Vagina (tissue), 2 donors: ENCODE results near the gene HLA-B.

Experiments
- CTCF ChIP-seq, 3 experiments: fragments of 450-650 bp in 2 of 3; fragments of 200-600 bp in 1 of 3; sonication (generic) in 1 of 3; IDR thresholded peaks; one replicate each; pipeline ENCODE4 v1.5.1; 2017 to 2019; ENCODE audit warnings: antibody characterized with exemption in 3 of 3, mild to moderate bottlenecking in 2 of 3, moderate library complexity in 2 of 3
- POLR2A ChIP-seq, 2 donors: fragments of 450-650 bp; IDR thresholded peaks; one replicate each; pipeline ENCODE4 v1.6.1; 2017; ENCODE audit warnings: antibody characterized with exemption in 2 of 2, mild to moderate bottlenecking in 2 of 2, moderate library complexity in 2 of 2
- POLR2AphosphoS5 ChIP-seq, 2 donors: sonication (generic); formaldehyde crosslinking; IDR thresholded peaks; one replicate each; pipeline ENCODE4 v1.9.0; 2017; ENCODE audit warnings: antibody characterized with exemption in 2 of 2, mild to moderate bottlenecking in 2 of 2, low read depth in 1 of 2; ENCODE audit not compliant: insufficient read depth in 1 of 2

- TF ChIP-seq CTCF (IDR thresholded peaks at IDR 0.05) (no peak), POLR2A (IDR thresholded peaks at IDR 0.05) (no peak), POLR2AphosphoS5 (IDR thresholded peaks at IDR 0.05; ENCODE audit: insufficient read depth in 1 of 2, low read depth in 1 of 2) (no peak)
These were observed 24.1 kb downstream of the HLA-B start for GRCh38 chr6:31332637-31333602.
